Raji (cell line): ENCODE results near the gene FBXW9.

ENCODE experiments used
- POLR2A ChIP-seq: IDR thresholded peaks from 2 replicates; pipeline ENCODE4 v1.6.1; 2011; ENCODE audit warnings: low read depth, low read length, control low read depth; ENCODE audit not compliant: insufficient read depth

Gene FBXW9

DNA sequence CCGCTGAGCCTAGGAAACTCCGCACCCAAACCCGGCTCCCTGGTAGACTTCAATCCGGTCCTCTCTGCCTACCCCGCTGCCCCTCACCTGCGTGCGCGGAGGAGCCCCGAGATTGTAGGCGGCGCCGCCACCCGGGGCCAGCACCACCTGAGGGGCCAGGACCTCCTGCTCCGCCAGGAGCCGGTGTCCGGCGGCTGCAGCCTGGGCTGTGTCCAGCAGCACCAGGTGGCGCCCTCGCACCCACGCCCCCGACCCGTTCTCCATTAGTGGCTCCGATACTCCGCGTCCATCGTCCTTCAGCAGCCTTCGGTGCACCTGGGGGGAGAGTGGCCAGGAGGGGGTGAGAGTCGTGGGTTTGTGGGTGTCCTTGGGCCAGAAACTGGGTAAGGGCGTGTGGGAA, 48.3 kb downstream of the FBXW9 start:
- no peak for TF ChIP-seq POLR2A

DNA sequence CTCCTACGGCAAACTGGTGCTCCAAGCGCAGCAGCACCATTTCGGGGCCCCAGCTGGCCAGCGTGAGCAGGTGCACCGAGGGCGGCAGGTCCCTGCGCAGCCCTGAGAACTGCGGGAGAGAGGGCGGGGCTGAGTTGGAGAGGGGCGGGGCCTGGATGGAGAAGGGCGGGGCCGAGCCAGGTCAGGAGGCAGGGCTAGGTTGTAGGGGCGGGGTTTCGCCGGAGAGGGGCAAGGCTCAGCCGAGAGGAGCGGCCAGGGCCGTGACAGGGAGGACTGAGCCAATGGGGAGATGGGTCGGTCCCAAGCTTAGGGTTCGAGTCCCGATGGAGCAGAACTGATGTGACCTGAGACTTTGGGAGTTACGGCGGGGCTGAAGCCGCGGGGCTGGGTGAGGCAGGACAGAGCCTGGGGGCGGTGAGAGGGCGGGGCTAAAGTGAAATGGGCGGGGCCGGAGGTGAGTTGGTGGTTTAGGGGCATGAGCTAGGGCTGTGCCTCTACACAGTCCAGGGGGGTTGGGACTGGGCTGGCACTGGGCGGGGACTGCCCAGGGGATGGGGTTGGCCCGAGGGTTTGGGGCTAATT, 48.9 kb downstream of the FBXW9 start:
- TF ChIP-seq POLR2A = no peak

DNA sequence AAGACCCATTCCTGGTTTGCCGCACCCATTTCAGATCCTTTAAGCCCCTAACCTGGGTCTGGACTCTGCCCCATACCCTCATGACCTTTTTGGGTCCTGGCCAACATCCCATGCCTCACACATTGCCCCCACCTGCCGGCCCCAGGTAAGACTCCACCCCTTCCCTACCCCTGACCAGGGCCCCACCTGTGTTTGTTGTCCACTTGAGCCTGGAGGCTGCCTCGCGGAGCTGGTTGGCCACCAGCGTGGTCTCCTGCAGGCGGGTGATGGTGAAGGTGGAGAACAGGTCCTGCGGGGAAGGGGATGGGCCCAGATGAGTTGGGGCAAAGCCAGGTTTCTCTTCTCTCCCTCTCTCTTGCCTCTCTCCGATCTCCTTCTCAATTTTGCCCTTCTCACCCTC, 49.4 kb downstream of the FBXW9 start:
- TF ChIP-seq POLR2A = no peak

DNA sequence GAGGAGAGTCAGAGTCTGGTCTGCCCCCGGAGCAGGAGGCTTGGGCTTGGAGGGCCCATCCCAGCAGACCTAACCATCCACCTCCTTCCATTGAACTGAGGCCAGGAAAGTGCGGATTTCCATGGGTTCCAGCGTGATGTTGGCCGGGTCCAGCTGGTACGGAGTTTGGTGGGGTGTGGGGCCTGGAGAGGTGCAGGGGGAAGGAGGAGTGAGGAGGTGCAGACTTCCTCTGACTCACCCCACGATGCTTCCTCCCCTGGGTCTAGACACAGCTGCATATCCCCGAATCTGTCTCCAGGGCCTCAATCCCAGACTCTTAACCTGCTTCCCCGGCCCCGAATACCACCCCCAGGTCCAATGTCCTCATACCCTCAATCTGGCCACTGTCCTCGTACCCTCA, 49.9 kb downstream of the FBXW9 start:
- TF ChIP-seq POLR2A = no peak

DNA sequence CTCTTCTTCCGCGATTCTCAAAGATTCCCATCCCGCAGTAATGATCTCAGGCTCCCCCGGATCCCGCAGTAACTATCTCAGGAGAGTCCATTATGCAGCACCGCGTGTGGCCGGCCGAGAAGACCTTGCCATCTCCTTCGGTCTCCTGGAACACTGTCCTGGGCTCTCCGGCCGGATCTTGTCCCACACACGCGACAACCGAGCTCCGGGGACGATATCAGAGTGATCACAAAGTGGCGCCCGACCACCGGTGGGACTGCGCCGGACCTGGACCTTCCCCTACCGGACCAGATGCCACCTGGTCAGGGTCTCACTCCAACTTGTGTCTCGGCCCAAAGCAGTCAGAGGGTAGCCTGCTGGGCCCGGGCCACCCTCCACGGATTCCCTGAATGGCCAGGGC, 53.9 kb downstream of the FBXW9 start:
- TF ChIP-seq POLR2A = no peak

DNA sequence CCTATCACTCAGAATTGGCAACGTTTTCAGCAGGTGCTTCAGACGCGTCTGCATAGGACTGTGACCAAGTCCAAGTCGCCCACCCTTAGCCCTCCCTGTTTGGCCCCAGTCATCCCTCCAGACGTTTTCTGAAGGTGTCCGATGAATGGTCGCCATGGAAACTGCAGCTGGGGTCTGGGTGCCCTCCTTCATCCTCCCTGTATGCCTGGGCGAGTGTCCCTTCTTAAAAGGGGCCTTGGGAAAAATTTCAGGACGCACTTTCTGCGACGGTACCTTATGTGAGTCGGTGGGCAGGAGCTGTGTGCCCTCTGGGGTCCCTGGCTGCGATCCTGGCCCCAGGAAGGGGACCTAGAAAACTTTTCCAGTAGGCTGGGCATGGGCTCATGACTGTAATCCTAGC, 55.0 kb downstream of the FBXW9 start:
- no peak for TF ChIP-seq POLR2A

DNA sequence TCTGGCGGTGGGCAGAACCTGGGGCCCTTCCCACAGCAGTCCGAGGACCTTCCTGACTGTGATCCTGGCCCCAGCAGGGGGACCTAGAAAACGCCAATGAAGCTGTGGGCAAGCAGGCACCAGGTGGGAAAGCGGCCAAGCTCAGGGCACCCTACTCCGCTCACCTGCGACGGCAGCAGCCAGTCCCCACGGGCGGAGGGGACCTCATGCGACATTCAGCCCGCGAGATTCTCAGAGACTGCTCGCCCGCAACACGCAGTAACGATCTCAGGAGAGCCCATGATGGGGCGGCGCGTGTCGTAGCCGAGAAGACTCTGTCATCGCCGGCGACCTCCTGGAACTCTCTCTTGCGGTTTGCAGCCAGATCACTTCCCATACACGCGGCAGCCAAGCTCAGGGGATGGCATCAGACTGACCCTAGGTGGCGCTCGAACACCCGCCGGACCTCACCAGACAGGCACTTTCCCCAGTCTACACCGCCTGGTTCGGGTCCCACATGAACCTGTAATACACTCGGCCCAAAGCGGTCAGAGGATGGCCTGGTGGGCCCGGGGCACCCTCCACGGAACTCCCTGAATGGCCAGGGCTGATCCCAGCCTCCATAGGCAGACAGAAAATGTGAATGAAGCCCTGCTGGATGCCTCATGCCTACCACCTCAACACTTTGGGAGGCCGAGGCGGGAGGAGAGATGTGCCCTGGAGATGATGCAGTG, 56.4 kb downstream of the FBXW9 start:
- no peak for TF ChIP-seq POLR2A
